CD8-positive, alpha-beta memory T cell (primary cell): ENCODE measurements around the gene SORCS1. TPM values are rescaled to one million over a fixed set of nuclear protein-coding genes. Genes with fewer than 3 reads are reported as not detected.

Source experiments
- CTCF ChIA-PET: fragments of 350-600 bp; sonication (Branson Sonifier 250); formaldehyde crosslinking; loops from one replicate; lab custom pipeline; 2021; ENCODE audit warnings: antibody characterized with exemption; lab: Charles Lee
- POLR2A ChIA-PET: fragments of 350-600 bp; sonication (Branson Sonifier 250); formaldehyde crosslinking; loops from one replicate; lab custom pipeline; 2021; ENCODE audit warnings: antibody characterized with exemption; lab: Charles Lee
- DNase-seq, 5 donors: peaks; one replicate each; pipeline versions ENCODE4 v3.0.0 to v3.0.0-alpha.2; 2020 to 2022; ENCODE audit warnings: mixed read lengths in 1 of 5
- H3K27ac ChIP-seq: one replicate; pipeline ENCODE4 v1.7.0; 2013; ENCODE audit warnings: low read depth, mild to moderate bottlenecking, low read length, moderate library complexity
- H3K27me3 ChIP-seq: 2 replicates; pipeline ENCODE4 v1.7.0; 2013; ENCODE audit warnings: low read length, mild to moderate bottlenecking; ENCODE audit not compliant: insufficient read depth, poor library complexity, severe bottlenecking
- H3K36me3 ChIP-seq: 2 replicates; pipeline ENCODE4 v1.7.0; 2013; ENCODE audit warnings: mild to moderate bottlenecking, low read length, moderate library complexity; ENCODE audit not compliant: insufficient read depth
- H3K4me1 ChIP-seq: 2 replicates; pipeline ENCODE4 v1.7.0; 2013; ENCODE audit warnings: mild to moderate bottlenecking, low read length, moderate library complexity; ENCODE audit not compliant: insufficient read depth
- H3K4me3 ChIP-seq: 2 replicates; pipeline ENCODE4 v1.7.0; 2013; ENCODE audit warnings: mild to moderate bottlenecking, low read length
- H3K9me3 ChIP-seq: 2 replicates; pipeline ENCODE4 v1.7.0; 2013; ENCODE audit warnings: mild to moderate bottlenecking, low read length
- H3K27ac Mint-ChIP-seq, 8 donors: one replicate each; pipeline ENCODE4 v1.8.0; 2020 to 2021; ENCODE audit warnings: mixed read lengths in 8 of 8, mild to moderate bottlenecking in 6 of 8, inconsistent platforms in 3 of 8, moderate library complexity in 3 of 8
- H3K27me3 Mint-ChIP-seq, 2 donors: one replicate each; pipeline ENCODE4 v1.8.0; 2020 to 2021; ENCODE audit warnings: mixed read lengths in 2 of 2, mild to moderate bottlenecking in 1 of 2, moderate library complexity in 1 of 2
- H3K36me3 Mint-ChIP-seq, 3 donors: one replicate each; pipeline ENCODE4 v1.8.0; 2020 to 2021; ENCODE audit warnings: mixed read lengths in 3 of 3, inconsistent platforms in 1 of 3, mild to moderate bottlenecking in 1 of 3
- H3K4me1 Mint-ChIP-seq, 3 donors: one replicate each; pipeline ENCODE4 v1.8.0; 2020 to 2021; ENCODE audit warnings: mixed read lengths in 3 of 3, inconsistent platforms in 1 of 3, mild to moderate bottlenecking in 1 of 3
- H3K4me3 Mint-ChIP-seq, 7 donors: one replicate each; pipeline ENCODE4 v1.8.0; 2020 to 2021; ENCODE audit warnings: mixed read lengths in 7 of 7, mild to moderate bottlenecking in 6 of 7, moderate library complexity in 4 of 7, inconsistent platforms in 2 of 7
- H3K9me3 Mint-ChIP-seq, 5 donors: one replicate each; pipeline ENCODE4 v1.8.0; 2020 to 2022; ENCODE audit warnings: mixed read lengths in 5 of 5, mild to moderate bottlenecking in 3 of 5, moderate library complexity in 2 of 5, inconsistent platforms in 1 of 5
- polyA plus RNA-seq: library from polyadenylated mRNA; unstranded; fragments of 300-500 nt; fragmentation: Illumina TruSeq; gene quantifications from one replicate; pipeline ENCODE4 v1.2.3, GENCODE V29; 2021
- total RNA-seq, 2 experiments: library from RNA; stranded (reverse); gene quantifications; one replicate each; pipeline ENCODE4 v1.2.3, GENCODE V29; 2021

The SORCS1 gene
- total and polyA plus RNA-seq, 3 experiments from 2014 or later = not detected

DNA sequence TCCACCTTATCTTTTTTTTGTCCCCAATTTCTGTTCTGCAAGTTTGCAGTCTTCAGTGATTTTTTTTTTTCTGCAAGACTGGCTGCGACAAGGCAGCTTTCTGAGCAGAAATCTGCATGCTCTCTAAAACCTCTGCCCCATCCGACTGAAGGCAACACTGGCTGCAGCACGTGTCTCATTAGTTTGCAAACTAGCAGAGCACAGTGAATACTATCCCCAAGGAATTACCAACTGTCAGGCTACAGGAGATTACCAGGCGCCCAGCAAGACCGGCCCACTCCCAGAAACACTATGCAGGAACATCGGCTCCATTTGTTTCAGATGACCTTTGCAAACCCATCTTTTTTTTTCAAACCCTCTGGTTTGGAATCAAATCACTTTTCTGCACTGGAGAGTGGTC, 538.8 kb downstream of the SORCS1 start:
- no peaks in the 10 kb centered on the region for H3K4me1 ChIP-seq
- H3K27me3 ChIP-seq = no peaks in the 10 kb centered on the region
- Mint-ChIP-seq H3K4me3 (no peak overlapping the region), H3K9me3 (peaks cover 0 to 7% (median 0%) of the 10 kb centered on the region in 5 donors), H3K36me3 (no peaks in the 10 kb centered on the region), H3K4me1 (no peaks in the 10 kb centered on the region), H3K27me3 (peaks cover 0 to 3% of the 10 kb centered on the region in 2 donors), H3K27ac (no peak overlapping the region)
- no peaks in the 10 kb centered on the region for H3K36me3 ChIP-seq
- CTCF ChIA-PET = no interaction called here
- no peak overlapping the region for H3K4me3 ChIP-seq
- H3K27ac ChIP-seq = no peak overlapping the region
- POLR2A ChIA-PET = no interaction called here
- H3K9me3 ChIP-seq = no peaks in the 10 kb centered on the region
- DNase-seq = no peak

DNA sequence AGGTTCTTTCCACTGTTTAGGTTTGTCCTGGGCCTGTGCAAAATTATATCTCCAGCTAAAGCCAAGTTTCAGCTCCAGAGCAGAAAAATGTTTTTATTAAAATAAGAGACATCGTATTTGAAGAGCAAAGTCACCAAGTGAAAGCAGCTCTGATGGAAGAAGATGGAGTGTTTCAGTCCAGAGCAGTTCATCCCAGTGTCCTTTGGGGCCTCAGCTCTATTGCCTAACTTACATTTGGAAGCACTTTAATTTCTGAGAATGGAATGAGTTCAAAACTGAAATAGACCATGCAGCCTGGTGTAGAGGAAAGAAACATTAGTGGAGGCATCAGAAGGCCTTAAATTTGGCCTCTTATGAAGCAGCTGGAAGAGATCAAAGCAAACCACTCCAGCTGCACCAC, 545.2 kb downstream of the SORCS1 start:
- POLR2A ChIA-PET = no interaction called here
- H3K4me3 Mint-ChIP-seq = no peak overlapping the region

DNA sequence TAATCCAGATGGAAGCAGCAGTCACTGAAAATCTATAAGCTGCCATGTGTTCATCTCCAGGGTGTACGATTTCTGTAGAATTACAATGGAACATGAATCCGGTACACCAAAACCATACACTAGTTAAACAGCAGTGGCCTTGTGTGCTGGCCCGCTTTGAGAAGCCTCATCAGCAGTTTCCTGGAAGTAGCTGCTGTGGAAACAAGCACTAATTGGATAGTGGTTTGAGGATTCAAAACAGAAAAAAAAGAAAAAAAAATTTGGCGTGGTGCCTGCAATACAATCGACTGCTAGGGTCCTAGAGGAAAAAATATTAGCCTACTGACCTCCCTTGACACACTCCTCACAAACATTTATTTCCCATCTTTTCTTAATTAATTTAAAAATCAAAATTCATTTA, 545.9 kb downstream of the SORCS1 start:
- Histone ChIP-seq H3K36me3 (no peaks in the 10 kb centered on the region), H3K9me3 (no peaks in the 10 kb centered on the region), H3K4me3 (no peak overlapping the region), H3K4me1 (no peaks in the 10 kb centered on the region), H3K27me3 (no peaks in the 10 kb centered on the region), H3K27ac (no peak overlapping the region)
- POLR2A ChIA-PET = no interaction called here
- Mint-ChIP-seq H3K9me3 (peaks cover 2 to 17% (median 6%) of the 10 kb centered on the region in 5 donors), H3K4me3 (no peak overlapping the region), H3K36me3 (no peaks in the 10 kb centered on the region), H3K27ac (no peak overlapping the region), H3K27me3 (no peaks in the 10 kb centered on the region), H3K4me1 (no peaks in the 10 kb centered on the region)
- CTCF ChIA-PET = no interaction called here
- no peak for DNase-seq

More for the DNA sequence above, 545.2 kb downstream of the SORCS1 start:
- Histone ChIP-seq H3K4me1 (no peaks in the 10 kb centered on the region), H3K9me3 (no peaks in the 10 kb centered on the region), H3K36me3 (no peaks in the 10 kb centered on the region), H3K4me3 (no peak overlapping the region), H3K27ac (no peak overlapping the region), H3K27me3 (no peaks in the 10 kb centered on the region)
- peaks cover 2 to 16% (median 6%) of the 10 kb centered on the region in 5 donors for H3K9me3 Mint-ChIP-seq
- no peaks in the 10 kb centered on the region for H3K27me3 Mint-ChIP-seq
- CTCF ChIA-PET = no interaction called here
- H3K27ac Mint-ChIP-seq = no peak overlapping the region
- H3K4me1 Mint-ChIP-seq = no peaks in the 10 kb centered on the region
- DNase-seq = no peak
- H3K36me3 Mint-ChIP-seq = no peaks in the 10 kb centered on the region

DNA sequence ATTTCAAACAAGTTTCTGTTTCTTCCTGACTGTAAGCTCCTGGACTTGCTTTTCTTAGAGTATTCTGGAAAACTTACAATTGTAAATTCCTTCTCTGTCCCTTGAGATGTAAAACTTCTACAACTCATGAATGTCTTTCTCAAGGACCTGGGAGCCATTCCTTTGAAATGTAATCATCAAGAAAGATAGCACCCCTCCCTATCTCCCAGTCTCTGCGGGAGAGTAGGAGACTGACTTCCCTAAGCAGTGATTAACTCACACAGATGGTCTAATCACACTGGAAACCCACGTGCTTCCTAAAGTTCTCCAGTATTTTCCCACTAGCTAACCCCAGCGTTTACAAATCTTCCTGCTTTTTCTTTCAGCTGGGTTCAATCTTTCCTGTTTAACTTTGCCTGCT, 549.4 kb downstream of the SORCS1 start:
- Histone ChIP-seq H3K27me3 (no peaks in the 10 kb centered on the region), H3K4me3 (no peak overlapping the region), H3K4me1 (no peaks in the 10 kb centered on the region), H3K27ac (no peak overlapping the region), H3K9me3 (no peaks in the 10 kb centered on the region), H3K36me3 (no peaks in the 10 kb centered on the region)
- H3K27me3 Mint-ChIP-seq = no peaks in the 10 kb centered on the region
- no peak overlapping the region for H3K4me3 Mint-ChIP-seq
- no peak for DNase-seq
- H3K4me1 Mint-ChIP-seq = no peaks in the 10 kb centered on the region
- peaks cover 2 to 16% (median 9%) of the 10 kb centered on the region in 5 donors for H3K9me3 Mint-ChIP-seq
- no peaks in the 10 kb centered on the region for H3K36me3 Mint-ChIP-seq
- POLR2A ChIA-PET = no interaction called here
- H3K27ac Mint-ChIP-seq = no peak overlapping the region
- CTCF ChIA-PET = no interaction called here

DNA sequence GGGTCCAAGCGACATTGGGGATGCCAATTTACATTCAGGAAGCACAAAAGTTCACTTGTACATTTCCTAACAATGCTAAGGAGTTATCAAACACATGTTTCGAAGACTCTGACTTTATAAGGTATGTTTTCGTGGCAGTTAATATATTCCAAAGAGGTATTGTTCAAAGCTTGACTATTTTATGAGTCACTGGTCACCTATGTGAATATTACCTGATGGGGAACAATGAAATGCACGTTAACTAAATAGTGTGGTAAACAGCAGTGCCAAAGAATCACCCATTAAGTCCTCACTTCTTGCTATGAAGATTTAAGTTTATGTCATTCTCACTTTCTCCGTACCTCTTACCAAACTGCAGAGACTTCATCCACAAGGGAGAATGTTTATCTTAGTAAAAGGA, 550.2 kb downstream of the SORCS1 start:
- POLR2A ChIA-PET = no interaction called here
- Mint-ChIP-seq H3K27me3 (no peaks in the 10 kb centered on the region), H3K9me3 (peaks cover 2 to 16% (median 13%) of the 10 kb centered on the region in 5 donors), H3K27ac (no peak overlapping the region), H3K4me3 (no peak overlapping the region), H3K4me1 (no peaks in the 10 kb centered on the region), H3K36me3 (no peaks in the 10 kb centered on the region)
- CTCF ChIA-PET = no interaction called here
- H3K9me3 ChIP-seq = no peaks in the 10 kb centered on the region
- no peak overlapping the region for H3K27ac ChIP-seq
- H3K4me1 ChIP-seq = no peaks in the 10 kb centered on the region
- no peaks in the 10 kb centered on the region for H3K27me3 ChIP-seq
- H3K36me3 ChIP-seq = no peaks in the 10 kb centered on the region
- DNase-seq = no peak
- no peak overlapping the region for H3K4me3 ChIP-seq

DNA sequence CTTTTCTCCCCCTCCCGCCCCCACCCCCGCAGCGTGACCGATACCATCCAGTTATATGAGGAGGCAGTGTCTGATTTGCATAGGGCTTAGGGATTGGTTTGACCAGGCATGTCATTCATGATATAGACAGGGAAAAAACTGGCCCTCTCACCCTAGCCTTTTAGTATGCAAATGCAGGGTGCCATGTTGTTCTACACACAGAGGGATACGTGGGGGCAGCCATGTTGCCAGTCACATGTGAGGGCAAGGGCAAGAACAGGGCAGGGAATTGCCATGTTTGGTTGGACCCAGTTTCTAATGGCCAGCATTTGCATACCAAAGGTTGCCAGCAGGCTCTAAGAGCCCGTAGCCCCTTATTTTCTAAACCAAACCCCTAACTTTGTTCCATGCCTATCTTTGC, 552.1 kb downstream of the SORCS1 start:
- POLR2A ChIA-PET = no interaction called here
- Histone ChIP-seq H3K36me3 (no peaks in the 10 kb centered on the region), H3K9me3 (no peaks in the 10 kb centered on the region), H3K27me3 (no peaks in the 10 kb centered on the region), H3K27ac (no peak overlapping the region), H3K4me1 (no peaks in the 10 kb centered on the region), H3K4me3 (no peak overlapping the region)
- H3K9me3 Mint-ChIP-seq = peaks cover 2 to 20% (median 13%) of the 10 kb centered on the region in 5 donors
- DNase-seq = no peak
- H3K4me1 Mint-ChIP-seq = no peaks in the 10 kb centered on the region
- CTCF ChIA-PET = no interaction called here
- no peak overlapping the region for H3K27ac Mint-ChIP-seq
- H3K4me3 Mint-ChIP-seq = no peak overlapping the region
- no peaks in the 10 kb centered on the region for H3K36me3 Mint-ChIP-seq
- H3K27me3 Mint-ChIP-seq = no peaks in the 10 kb centered on the region

DNA sequence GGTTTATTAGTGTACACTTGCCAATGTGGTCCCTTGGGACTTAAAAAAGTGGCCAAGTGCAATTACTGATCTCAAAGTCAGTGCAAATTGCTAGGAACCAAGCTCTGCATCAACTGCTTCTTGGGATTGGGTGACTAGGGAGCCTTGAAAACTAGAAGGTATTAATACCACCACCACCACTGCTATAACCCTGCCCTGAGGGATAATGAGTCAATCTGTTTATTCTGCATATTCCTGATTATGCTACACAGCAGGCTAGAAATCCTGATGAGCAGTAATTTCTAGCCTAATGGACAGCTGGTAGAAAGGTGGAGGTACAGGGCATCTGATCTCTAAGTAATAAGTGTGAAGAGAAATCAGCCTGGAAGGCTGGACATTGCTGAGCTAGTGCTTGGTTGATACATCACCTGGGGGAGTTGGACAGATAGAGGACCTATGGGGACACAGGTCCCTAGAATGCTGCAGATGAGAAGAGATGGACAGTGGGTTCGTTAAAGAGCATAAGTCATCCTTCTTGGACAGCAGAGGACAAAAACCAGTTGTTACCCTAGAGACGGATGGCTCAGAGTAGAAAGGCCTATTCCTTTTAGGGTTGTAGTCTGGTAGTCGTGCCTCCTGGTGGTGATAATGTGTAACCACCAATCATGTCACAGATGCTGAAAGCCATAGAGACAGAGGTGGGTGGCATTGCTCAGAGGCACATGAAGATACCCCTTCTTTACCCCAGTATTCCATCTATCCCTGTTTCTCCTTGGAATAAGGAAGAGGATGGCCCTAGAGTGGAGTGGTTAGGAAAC, 554.8 kb downstream of the SORCS1 start:
- POLR2A ChIA-PET = no interaction called here
- Histone ChIP-seq H3K36me3 (no peaks in the 10 kb centered on the region), H3K4me1 (no peaks in the 10 kb centered on the region), H3K27me3 (no peaks in the 10 kb centered on the region), H3K27ac (no peak overlapping the region), H3K4me3 (no peak overlapping the region), H3K9me3 (no peaks in the 10 kb centered on the region)
- Mint-ChIP-seq H3K9me3 (peaks cover 2 to 18% (median 6%) of the 10 kb centered on the region in 5 donors), H3K27me3 (peaks cover 0 to 3% of the 10 kb centered on the region in 2 donors), H3K36me3 (no peaks in the 10 kb centered on the region), H3K27ac (no peak overlapping the region), H3K4me1 (no peaks in the 10 kb centered on the region), H3K4me3 (no peak overlapping the region)
- CTCF ChIA-PET = no interaction called here
- DNase-seq = no peak

DNA sequence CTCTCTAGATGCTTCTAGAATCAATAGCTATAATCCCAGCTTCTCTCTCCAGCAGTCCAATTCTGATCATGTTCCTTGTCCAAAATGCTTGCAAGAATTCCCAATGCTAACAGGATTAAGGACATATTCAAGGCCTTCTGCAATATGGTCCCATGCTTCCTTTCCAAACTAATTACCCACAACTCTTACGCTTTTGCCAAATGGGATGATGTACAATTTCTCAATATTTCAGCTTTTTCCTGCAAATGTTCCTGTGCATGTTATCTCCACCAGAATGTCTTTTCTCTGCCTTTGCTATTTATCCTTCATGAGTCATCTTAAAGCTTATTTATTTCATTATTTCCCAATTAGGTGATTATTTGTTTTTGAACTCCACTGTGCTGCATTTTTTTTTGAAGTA, 556.4 kb downstream of the SORCS1 start:
- Mint-ChIP-seq H3K36me3 (no peaks in the 10 kb centered on the region), H3K27me3 (peaks cover 0 to 3% of the 10 kb centered on the region in 2 donors), H3K4me3 (no peak overlapping the region), H3K27ac (no peak overlapping the region), H3K4me1 (no peaks in the 10 kb centered on the region), H3K9me3 (peaks cover 2 to 20% (median 6%) of the 10 kb centered on the region in 5 donors)
- no peak overlapping the region for H3K27ac ChIP-seq
- H3K36me3 ChIP-seq = no peaks in the 10 kb centered on the region
- H3K9me3 ChIP-seq = no peaks in the 10 kb centered on the region
- ChIA-PET CTCF (no interaction called here), POLR2A (no interaction called here)
- H3K4me1 ChIP-seq = no peaks in the 10 kb centered on the region
- no peak overlapping the region for H3K4me3 ChIP-seq
- no peak for DNase-seq
- no peaks in the 10 kb centered on the region for H3K27me3 ChIP-seq
